Prostate gland (tissue), 2 donors: Measurements from ENCODE around the gene XRN2. TPM values are rescaled to one million over a fixed set of nuclear protein-coding genes. Genes with fewer than 3 reads are reported as not detected.
"Not testable (repeated sequence)": the region's sequence is repeated elsewhere in the genome, so short reads cannot be mapped to it uniquely, and the experiment has no call there.

Source experiments
- DNase-seq: peaks from one replicate; pipeline ENCODE4 v3.0.0-alpha.2; 2019; ENCODE audit warnings: low spot score
- H3K27ac ChIP-seq, 2 donors: fragments of 200-600 bp; sonication (generic); 2 replicates each; pipeline ENCODE4 v1.5.1; 2017 to 2019
- H3K27me3 ChIP-seq: fragments of 200-600 bp; sonication (generic); replicated peaks from 2 replicates; pipeline ENCODE4 v1.5.1; 2019; ENCODE audit not compliant: insufficient read depth
- H3K36me3 ChIP-seq, 2 donors: fragments of 200-600 bp; sonication (generic); 1 replicate in 1 of 2; 2 replicates in 1 of 2; pipeline versions ENCODE4 v1.5.1 to v1.8.1; 2017 to 2019
- H3K4me1 ChIP-seq: fragments of 200-600 bp; sonication (generic); replicated peaks from 2 replicates; pipeline ENCODE4 v1.5.1; 2019
- H3K4me3 ChIP-seq, 2 donors: fragments of 200-600 bp; sonication (generic); 2 replicates each; pipeline ENCODE4 v1.5.1; 2017 to 2019
- H3K9me3 ChIP-seq: fragments of 200-600 bp; sonication (generic); 2 replicates; pipeline ENCODE4 v1.5.1; 2017
- POLR2A ChIP-seq: fragments of 450-650 bp; IDR thresholded peaks from one replicate; pipeline ENCODE4 v1.6.1; 2016; ENCODE audit warnings: antibody characterized with exemption, mild to moderate bottlenecking
- POLR2AphosphoS5 ChIP-seq: sonication (generic); formaldehyde crosslinking; IDR thresholded peaks from one replicate; pipeline ENCODE4 v1.6.1; 2017; ENCODE audit warnings: antibody characterized with exemption
- WGBS: methylation state at CpG from one replicate; pipeline ENCODE4 v1.1.5; 2018; 5-methylcytosine and 5-hydroxymethylcytosine counted together
- intact Hi-C: fragments of 100-400 bp; cut with DNase I; formaldehyde crosslinking; loops from one replicate; pipeline ENCODE4 v1.14.2; 2022
- total RNA-seq, 2 donors: library from RNA; depleted of rRNA; stranded (reverse); fragments of >200 nt; gene quantifications; one replicate each; pipeline ENCODE4 v1.1.0, GENCODE V29; 2016
- TF ChIP-seq, protein P1 (sequence below), 4 experiments: fragments of 200-600 bp in 2 of 4; fragments of 450-650 bp in 2 of 4; sonication (generic) in 2 of 4; IDR thresholded peaks; 1 replicate in 3 of 4; 2 replicates in 1 of 4; pipeline ENCODE4 v1.5.1; 2016 to 2019; ENCODE audit warnings: antibody characterized with exemption in 4 of 4, mild to moderate bottlenecking in 2 of 4, moderate library complexity in 2 of 4

The XRN2 gene
- total RNA-seq, 2 donors from 2014 or later, result 49.4 to 51.3 TPM

DNA sequence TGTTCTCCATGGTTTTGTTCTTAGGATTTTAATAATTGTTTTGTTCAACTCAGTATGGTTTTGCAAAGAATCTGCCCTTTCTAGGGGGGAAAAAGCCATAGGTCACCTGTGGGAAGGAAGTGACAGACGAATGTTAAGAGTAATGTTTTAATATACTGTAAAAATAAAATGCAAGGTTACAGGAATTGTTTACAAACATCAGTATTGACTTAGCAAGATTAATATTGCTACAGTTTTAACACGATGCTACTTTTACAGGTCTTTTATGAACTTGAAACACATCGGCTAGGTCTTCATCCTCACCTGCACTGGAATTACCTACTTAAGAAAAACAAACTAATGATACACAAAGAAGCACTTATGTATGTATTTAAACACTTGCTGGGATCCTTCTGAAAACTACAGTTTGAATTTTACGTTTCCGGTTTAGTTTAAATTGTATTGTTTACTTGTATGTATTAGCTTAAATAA is 95.9 kb downstream of the XRN2 start:
- Histone ChIP-seq H3K27ac (no peak overlapping the region), H3K27me3 (peaks cover 38% of the 10 kb centered on the region), H3K4me3 (no peak overlapping the region), H3K4me1 (no peaks in the 10 kb centered on the region), H3K9me3 (no peaks in the 10 kb centered on the region), H3K36me3 (no peaks in the 10 kb centered on the region)
- intact Hi-C loops, result no loop called here
- TF ChIP-seq POLR2A (no peak), POLR2AphosphoS5 (no peak)
- TF ChIP-seq, protein P1, sequence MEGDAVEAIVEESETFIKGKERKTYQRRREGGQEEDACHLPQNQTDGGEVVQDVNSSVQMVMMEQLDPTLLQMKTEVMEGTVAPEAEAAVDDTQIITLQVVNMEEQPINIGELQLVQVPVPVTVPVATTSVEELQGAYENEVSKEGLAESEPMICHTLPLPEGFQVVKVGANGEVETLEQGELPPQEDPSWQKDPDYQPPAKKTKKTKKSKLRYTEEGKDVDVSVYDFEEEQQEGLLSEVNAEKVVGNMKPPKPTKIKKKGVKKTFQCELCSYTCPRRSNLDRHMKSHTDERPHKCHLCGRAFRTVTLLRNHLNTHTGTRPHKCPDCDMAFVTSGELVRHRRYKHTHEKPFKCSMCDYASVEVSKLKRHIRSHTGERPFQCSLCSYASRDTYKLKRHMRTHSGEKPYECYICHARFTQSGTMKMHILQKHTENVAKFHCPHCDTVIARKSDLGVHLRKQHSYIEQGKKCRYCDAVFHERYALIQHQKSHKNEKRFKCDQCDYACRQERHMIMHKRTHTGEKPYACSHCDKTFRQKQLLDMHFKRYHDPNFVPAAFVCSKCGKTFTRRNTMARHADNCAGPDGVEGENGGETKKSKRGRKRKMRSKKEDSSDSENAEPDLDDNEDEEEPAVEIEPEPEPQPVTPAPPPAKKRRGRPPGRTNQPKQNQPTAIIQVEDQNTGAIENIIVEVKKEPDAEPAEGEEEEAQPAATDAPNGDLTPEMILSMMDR (IDR thresholded peaks at IDR 0.05), result no peak
- WGBS, result 26% methylated on average over 5 of the region's 5 CpGs
- no peak for DNase-seq

DNA sequence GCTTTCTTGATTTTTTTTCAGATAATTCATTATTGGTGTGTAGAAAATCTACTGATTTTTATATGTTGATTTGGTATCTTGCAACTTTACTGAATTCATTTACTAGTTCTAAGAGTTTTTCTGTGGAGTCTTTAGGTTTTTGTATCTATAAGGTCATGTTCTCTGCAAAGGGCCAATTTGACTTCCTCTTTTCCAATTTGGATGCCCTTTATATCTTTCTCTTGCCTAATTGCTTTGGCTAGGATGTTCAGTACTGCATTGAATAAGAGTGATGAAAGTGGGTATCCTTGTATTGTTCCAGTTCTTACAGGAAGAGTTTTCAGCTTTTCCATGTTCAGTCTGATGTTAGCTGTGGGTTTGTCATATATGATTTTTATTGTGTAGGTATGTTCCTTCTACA is 108.6 kb downstream of the XRN2 start:
- H3K36me3 ChIP-seq, result no peaks in the 10 kb centered on the region
- no peaks in the 10 kb centered on the region for H3K9me3 ChIP-seq
- no peak overlapping the region for H3K27ac ChIP-seq
- no peak overlapping the region for H3K4me3 ChIP-seq
- intact Hi-C loops, result no loop called here
- H3K4me1 ChIP-seq, result no peaks in the 10 kb centered on the region
- TF ChIP-seq POLR2A, result no peak
- no peak for TF ChIP-seq POLR2AphosphoS5
- TF ChIP-seq, protein P1 (IDR thresholded peaks at IDR 0.05), result no peak
- no peaks in the 10 kb centered on the region for H3K27me3 ChIP-seq
- no peak for DNase-seq

DNA sequence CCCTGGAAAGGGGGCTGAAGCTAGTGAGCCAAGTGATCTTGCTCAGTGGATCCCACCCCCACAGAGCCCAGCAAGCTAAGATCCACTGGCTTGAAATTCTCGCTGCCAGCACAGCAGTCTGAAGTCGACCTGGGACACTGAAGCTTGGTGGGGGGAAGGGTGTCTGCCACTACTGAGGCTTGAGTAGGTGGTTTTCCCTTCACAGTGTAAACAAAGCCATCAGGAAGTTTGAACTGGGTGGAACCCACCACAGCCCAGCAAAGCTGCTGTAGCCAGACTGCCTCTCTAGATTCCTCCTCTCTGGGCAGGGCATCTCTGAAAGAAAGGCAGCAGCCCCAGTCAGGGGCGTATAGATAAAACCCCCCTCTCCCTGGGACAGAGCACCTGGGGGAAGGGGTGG is 110.9 kb downstream of the XRN2 start:
- H3K36me3 ChIP-seq, H3K27ac ChIP-seq, H3K4me1 ChIP-seq, intact Hi-C loops, DNase-seq, H3K4me3 ChIP-seq, H3K9me3 ChIP-seq, H3K27me3 ChIP-seq: not testable (repeated sequence)
- 27% methylated on average over 3 of the region's 3 CpGs for WGBS

DNA sequence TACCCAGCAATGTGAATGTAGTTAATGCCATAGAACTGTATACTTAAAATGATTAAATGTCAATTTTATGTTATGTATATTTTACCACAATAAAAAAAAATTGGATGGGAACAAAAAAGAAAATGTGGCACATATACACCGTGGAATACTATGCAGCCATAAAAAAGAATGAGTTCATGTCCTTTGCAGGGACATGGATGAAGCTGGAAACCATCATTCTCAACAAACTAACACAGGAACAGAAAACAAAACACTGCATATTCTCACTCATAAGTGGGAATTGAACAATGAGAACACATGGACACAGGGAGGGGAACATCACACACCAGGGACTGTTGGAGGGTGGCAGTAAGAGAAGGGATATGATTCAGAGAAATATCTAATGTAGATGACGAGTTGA is 116.0 kb downstream of the XRN2 start:
- H3K27ac ChIP-seq, H3K4me3 ChIP-seq, H3K4me1 ChIP-seq, intact Hi-C loops, DNase-seq, H3K9me3 ChIP-seq, H3K27me3 ChIP-seq, H3K36me3 ChIP-seq: not testable (repeated sequence)
- 74% methylated on average over 2 of the region's 2 CpGs for WGBS

DNA sequence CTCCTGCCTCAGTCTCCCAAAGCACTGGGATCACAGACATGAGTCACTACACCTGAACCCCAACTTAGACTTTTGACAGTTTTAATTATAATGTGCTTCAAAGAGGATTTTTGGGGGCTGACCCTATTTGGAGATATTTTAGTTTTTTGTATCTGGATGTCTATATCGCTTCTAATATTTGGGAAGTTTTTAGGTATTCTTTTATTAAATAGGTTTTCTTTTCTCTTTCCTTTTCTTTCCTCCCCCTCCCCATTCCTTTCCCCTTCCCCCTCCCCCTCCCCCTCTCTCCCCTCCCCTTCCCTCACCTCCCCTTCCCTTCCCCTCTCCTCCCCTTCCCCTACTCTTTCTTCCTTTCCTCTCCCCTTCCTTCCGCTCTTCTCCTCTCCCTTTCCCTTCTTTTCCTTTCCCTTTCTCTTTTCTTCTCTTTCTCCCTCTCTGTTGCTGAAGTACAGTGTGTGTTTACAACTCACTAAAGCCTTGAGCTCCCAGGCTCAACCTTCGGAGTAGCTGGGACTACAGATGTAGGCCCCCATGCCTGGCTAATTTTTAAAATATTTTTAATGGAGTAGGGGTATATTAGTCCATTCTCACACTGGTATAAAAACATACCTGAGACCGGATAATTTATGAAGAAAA is 118.6 kb downstream of the XRN2 start:
- Histone ChIP-seq H3K4me3 (no peak overlapping the region), H3K27ac (no peak overlapping the region), H3K36me3 (no peaks in the 10 kb centered on the region), H3K9me3 (no peaks in the 10 kb centered on the region), H3K27me3 (no peaks in the 10 kb centered on the region), H3K4me1 (no peaks in the 10 kb centered on the region)
- intact Hi-C loops, result no loop called here
- TF ChIP-seq POLR2AphosphoS5 (no peak), POLR2A (no peak)
- TF ChIP-seq, protein P1 (IDR thresholded peaks at IDR 0.05), result no peak
- no peak for DNase-seq
- WGBS, result 91% methylated on average over 4 of the region's 4 CpGs

DNA sequence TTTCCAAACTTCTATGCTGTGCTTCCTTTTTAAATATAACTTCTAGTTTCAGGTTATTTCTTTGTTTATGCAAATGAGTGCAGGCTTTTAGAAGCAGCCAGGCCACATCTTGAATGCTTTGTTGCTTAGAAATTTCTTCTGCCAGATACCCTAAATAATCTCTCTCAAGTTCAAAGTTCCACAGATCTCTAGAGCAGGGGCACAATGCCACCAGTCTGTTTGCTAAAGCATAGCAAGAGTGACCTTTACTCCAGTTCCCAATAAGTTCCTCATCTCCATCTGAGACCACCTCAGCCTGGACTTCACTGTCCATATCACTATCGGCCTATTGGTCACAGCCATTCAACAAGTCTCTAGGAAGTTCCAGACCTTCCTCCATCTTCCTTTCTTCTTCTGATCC is 120.6 kb downstream of the XRN2 start:
- H3K4me1 ChIP-seq, H3K27me3 ChIP-seq, H3K4me3 ChIP-seq, H3K27ac ChIP-seq, DNase-seq, H3K9me3 ChIP-seq, H3K36me3 ChIP-seq, intact Hi-C loops: not testable (repeated sequence)
- WGBS, result 93% methylated on average over 1 of the region's 1 CpG
